ENCODE results near the gene GABRA5. TPM values are rescaled to one million over a fixed set of nuclear protein-coding genes. Genes with fewer than 3 reads are reported as not detected.

GABRA5 gene
- total and polyA plus RNA-seq, 2 of the 8 experiments (the other 6 are each of a cell fraction or from before 2014, with no cell fraction given) = 15.0 to 29.6 TPM

GRCh38 chr15:26877831-26878230 lies 11.0 kb downstream of the GABRA5 start (continued):
- TF ChIP-seq, protein P1, sequence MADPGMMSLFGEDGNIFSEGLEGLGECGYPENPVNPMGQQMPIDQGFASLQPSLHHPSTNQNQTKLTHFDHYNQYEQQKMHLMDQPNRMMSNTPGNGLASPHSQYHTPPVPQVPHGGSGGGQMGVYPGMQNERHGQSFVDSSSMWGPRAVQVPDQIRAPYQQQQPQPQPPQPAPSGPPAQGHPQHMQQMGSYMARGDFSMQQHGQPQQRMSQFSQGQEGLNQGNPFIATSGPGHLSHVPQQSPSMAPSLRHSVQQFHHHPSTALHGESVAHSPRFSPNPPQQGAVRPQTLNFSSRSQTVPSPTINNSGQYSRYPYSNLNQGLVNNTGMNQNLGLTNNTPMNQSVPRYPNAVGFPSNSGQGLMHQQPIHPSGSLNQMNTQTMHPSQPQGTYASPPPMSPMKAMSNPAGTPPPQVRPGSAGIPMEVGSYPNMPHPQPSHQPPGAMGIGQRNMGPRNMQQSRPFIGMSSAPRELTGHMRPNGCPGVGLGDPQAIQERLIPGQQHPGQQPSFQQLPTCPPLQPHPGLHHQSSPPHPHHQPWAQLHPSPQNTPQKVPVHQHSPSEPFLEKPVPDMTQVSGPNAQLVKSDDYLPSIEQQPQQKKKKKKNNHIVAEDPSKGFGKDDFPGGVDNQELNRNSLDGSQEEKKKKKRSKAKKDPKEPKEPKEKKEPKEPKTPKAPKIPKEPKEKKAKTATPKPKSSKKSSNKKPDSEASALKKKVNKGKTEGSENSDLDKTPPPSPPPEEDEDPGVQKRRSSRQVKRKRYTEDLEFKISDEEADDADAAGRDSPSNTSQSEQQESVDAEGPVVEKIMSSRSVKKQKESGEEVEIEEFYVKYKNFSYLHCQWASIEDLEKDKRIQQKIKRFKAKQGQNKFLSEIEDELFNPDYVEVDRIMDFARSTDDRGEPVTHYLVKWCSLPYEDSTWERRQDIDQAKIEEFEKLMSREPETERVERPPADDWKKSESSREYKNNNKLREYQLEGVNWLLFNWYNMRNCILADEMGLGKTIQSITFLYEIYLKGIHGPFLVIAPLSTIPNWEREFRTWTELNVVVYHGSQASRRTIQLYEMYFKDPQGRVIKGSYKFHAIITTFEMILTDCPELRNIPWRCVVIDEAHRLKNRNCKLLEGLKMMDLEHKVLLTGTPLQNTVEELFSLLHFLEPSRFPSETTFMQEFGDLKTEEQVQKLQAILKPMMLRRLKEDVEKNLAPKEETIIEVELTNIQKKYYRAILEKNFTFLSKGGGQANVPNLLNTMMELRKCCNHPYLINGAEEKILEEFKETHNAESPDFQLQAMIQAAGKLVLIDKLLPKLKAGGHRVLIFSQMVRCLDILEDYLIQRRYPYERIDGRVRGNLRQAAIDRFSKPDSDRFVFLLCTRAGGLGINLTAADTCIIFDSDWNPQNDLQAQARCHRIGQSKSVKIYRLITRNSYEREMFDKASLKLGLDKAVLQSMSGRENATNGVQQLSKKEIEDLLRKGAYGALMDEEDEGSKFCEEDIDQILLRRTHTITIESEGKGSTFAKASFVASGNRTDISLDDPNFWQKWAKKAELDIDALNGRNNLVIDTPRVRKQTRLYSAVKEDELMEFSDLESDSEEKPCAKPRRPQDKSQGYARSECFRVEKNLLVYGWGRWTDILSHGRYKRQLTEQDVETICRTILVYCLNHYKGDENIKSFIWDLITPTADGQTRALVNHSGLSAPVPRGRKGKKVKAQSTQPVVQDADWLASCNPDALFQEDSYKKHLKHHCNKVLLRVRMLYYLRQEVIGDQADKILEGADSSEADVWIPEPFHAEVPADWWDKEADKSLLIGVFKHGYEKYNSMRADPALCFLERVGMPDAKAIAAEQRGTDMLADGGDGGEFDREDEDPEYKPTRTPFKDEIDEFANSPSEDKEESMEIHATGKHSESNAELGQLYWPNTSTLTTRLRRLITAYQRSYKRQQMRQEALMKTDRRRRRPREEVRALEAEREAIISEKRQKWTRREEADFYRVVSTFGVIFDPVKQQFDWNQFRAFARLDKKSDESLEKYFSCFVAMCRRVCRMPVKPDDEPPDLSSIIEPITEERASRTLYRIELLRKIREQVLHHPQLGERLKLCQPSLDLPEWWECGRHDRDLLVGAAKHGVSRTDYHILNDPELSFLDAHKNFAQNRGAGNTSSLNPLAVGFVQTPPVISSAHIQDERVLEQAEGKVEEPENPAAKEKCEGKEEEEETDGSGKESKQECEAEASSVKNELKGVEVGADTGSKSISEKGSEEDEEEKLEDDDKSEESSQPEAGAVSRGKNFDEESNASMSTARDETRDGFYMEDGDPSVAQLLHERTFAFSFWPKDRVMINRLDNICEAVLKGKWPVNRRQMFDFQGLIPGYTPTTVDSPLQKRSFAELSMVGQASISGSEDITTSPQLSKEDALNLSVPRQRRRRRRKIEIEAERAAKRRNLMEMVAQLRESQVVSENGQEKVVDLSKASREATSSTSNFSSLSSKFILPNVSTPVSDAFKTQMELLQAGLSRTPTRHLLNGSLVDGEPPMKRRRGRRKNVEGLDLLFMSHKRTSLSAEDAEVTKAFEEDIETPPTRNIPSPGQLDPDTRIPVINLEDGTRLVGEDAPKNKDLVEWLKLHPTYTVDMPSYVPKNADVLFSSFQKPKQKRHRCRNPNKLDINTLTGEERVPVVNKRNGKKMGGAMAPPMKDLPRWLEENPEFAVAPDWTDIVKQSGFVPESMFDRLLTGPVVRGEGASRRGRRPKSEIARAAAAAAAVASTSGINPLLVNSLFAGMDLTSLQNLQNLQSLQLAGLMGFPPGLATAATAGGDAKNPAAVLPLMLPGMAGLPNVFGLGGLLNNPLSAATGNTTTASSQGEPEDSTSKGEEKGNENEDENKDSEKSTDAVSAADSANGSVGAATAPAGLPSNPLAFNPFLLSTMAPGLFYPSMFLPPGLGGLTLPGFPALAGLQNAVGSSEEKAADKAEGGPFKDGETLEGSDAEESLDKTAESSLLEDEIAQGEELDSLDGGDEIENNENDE (IDR thresholded peaks at IDR 0.05; ENCODE audit: insufficient replicate concordance, low read length) = no peak
- TF ChIP-seq PHF8 (conservative IDR thresholded peaks at IDR 0.05; ENCODE audit: low read depth, low read length) (no peak), SAP30 (IDR thresholded peaks at IDR 0.05; ENCODE audit: insufficient read depth, insufficient replicate concordance, low read length) (no peak), BCL11A (IDR thresholded peaks at IDR 0.05; ENCODE audit: low read depth in 2 of 2, low read length in 2 of 2) (no peak), EP300 (IDR thresholded peaks at IDR 0.05; ENCODE audit: borderline replicate concordance in 1 of 2, low read depth in 2 of 2, low read length in 2 of 2) (no peak), RNF2 (IDR thresholded peaks at IDR 0.05; ENCODE audit: borderline replicate concordance, low read depth, low read length, missing control alignments, poor library complexity, severe bottlenecking) (no peak), SIRT6 (IDR thresholded peaks at IDR 0.05; ENCODE audit: low read length) (no peak), MAX (IDR thresholded peaks at IDR 0.05) (no peak), TAF1 (IDR thresholded peaks at IDR 0.05; ENCODE audit: low read depth, low read length) (no peak), NRF1 (IDR thresholded peaks at IDR 0.05; ENCODE audit: low read depth, low read length) (no peak)

All from H1 (cell line).